BLaER1 (cell line): ENCODE data around the gene LRRFIP1.

Source experiments
- H3K27ac ChIP-seq: shearing (Covaris generic); formaldehyde crosslinking; 2 replicates; pipeline ENCODE4 v1.8.1; 2022
- H3K27me3 ChIP-seq: shearing (Covaris generic); formaldehyde crosslinking; 2 replicates; pipeline ENCODE4 v1.8.1; 2022
- H3K36me3 ChIP-seq: shearing (Covaris generic); formaldehyde crosslinking; 2 replicates; pipeline ENCODE4 v1.8.1; 2022
- H3K4me1 ChIP-seq: shearing (Covaris generic); formaldehyde crosslinking; 2 replicates; pipeline ENCODE4 v1.8.1; 2022
- H3K4me2 ChIP-seq: shearing (Covaris generic); formaldehyde crosslinking; 2 replicates; pipeline ENCODE4 v1.8.1; 2022
- H3K4me3 ChIP-seq: shearing (Covaris generic); formaldehyde crosslinking; 2 replicates; pipeline ENCODE4 v1.8.1; 2022
- H3K9ac ChIP-seq: shearing (Covaris generic); formaldehyde crosslinking; 2 replicates; pipeline ENCODE4 v1.8.1; 2022
- H3K9me3 ChIP-seq: shearing (Covaris generic); formaldehyde crosslinking; 2 replicates; pipeline ENCODE4 v1.8.1; 2022
- H4K20me1 ChIP-seq: shearing (Covaris generic); formaldehyde crosslinking; 2 replicates; pipeline ENCODE4 v1.8.1; 2022
- Cebpa-rat ChIP-seq: shearing (Covaris generic); IDR thresholded peaks from 2 replicates; pipeline ENCODE4 v1.8.1; 2022

The LRRFIP1 gene

GRCh38 chr2:237737196-237737865, 109.9 kb downstream of the LRRFIP1 start:
- TF ChIP-seq Cebpa-rat, result no peak
- Histone ChIP-seq H3K9me3 (no peaks in the 10 kb centered on the region), H3K4me1 (peaks cover 26% of the 10 kb centered on the region), H3K27me3 (no peaks in the 10 kb centered on the region), H4K20me1 (peaks cover 100% of the 10 kb centered on the region), H3K4me2 (no peak overlapping the region), H3K27ac (no peak overlapping the region), H3K4me3 (no peak overlapping the region), H3K9ac (no peak overlapping the region), H3K36me3 (peaks cover 97% of the 10 kb centered on the region)

- Histone ChIP-seq H3K9me3 (no peaks in the 10 kb centered on the region), H3K27me3 (no peaks in the 10 kb centered on the region), H3K36me3 (peaks cover 93% of the 10 kb centered on the region), H3K4me2 (no peak overlapping the region), H3K4me3 (no peak overlapping the region), H3K9ac (no peak overlapping the region), H4K20me1 (peaks cover 100% of the 10 kb centered on the region), H3K4me1 (peaks cover 29% of the 10 kb centered on the region), H3K27ac (no peak overlapping the region)
- no peak for TF ChIP-seq Cebpa-rat
Measured at GRCh38 chr2:237738255-237738654, 110.9 kb downstream of the LRRFIP1 start.

- no peak for TF ChIP-seq Cebpa-rat
- H3K9ac ChIP-seq, result no peak overlapping the region
- H4K20me1 ChIP-seq, result peaks cover 100% of the 10 kb centered on the region
- H3K4me3 ChIP-seq, result no peak overlapping the region
- H3K4me1 ChIP-seq, result peaks cover 37% of the 10 kb centered on the region
- H3K27me3 ChIP-seq, result no peaks in the 10 kb centered on the region
- peaks cover 92% of the 10 kb centered on the region for H3K36me3 ChIP-seq
- H3K9me3 ChIP-seq, result no peaks in the 10 kb centered on the region
- no peak overlapping the region for H3K4me2 ChIP-seq
- H3K27ac ChIP-seq, result no peak overlapping the region
Measured at GRCh38 chr2:237739101-237739500, 111.7 kb downstream of the LRRFIP1 start.

DNA sequence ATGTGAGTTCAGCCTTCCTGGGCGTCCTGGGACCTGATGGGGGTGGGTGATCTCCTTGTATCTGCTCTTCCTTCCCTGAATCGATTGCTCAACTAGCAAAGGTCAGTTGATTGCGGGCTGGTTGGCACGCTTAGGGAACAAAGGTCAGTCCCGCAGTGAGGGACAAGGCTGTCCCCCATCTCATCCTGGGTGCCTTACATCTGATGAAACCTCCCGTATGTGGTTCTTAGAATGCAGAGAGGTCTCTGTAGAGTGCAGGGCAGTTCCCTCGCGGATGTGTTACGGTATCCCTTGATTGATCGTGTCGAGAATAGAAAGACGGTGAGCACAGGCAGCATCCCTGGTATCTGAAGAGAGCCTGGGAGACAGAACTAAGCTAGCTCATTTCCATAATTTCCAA, 114.8 kb downstream of the LRRFIP1 start:
- TF ChIP-seq Cebpa-rat, result no peak
- Histone ChIP-seq H3K4me1 (peaks cover 45% of the 10 kb centered on the region), H3K4me2 (peak overlapping the region; percentile 14; the same call in 1 of the 2 replicates), H4K20me1 (peaks cover 100% of the 10 kb centered on the region), H3K27ac (no peak overlapping the region), H3K4me3 (no peak overlapping the region), H3K9ac (peak overlapping the region; percentile 38; the same call in 1 of the 2 replicates), H3K9me3 (peaks cover under 1% of the 10 kb centered on the region; the same call in 1 of the 2 replicates), H3K36me3 (peaks cover 85% of the 10 kb centered on the region), H3K27me3 (no peaks in the 10 kb centered on the region)

GRCh38 chr2:237742614-237743013, 115.2 kb downstream of the LRRFIP1 start:
- Histone ChIP-seq H3K4me2 (peak overlapping the region; percentile 14; the same call in 1 of the 2 replicates), H3K4me1 (peaks cover 45% of the 10 kb centered on the region), H3K27ac (peak overlapping the region; percentile 35; the same call in 1 of the 2 replicates), H3K27me3 (no peaks in the 10 kb centered on the region), H3K36me3 (peaks cover 85% of the 10 kb centered on the region), H4K20me1 (peaks cover 100% of the 10 kb centered on the region), H3K4me3 (no peak overlapping the region), H3K9me3 (peaks cover 4% of the 10 kb centered on the region), H3K9ac (peak overlapping the region; percentile 38; the same call in 1 of the 2 replicates)
- TF ChIP-seq Cebpa-rat, result no peak

DNA sequence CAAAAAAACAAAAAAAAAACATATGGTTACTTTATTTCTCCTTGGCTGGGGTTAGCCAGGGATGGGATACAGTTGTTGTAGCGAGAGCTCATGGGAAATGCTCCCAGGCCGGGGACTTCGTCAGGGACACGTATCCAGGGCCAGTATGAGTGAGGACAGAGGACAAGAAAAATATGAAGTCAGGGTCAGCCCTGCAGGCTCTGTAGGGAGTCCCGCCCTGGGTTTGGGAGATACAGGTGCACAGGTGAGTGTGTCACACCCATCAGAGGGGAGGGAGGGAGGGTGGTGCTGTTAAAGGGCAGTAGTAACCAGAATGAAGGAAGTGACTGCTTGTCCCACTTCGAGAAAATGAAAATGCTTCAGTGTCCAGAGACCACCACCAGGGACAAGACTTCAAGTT, 115.6 kb downstream of the LRRFIP1 start:
- Histone ChIP-seq H3K4me1 (peaks cover 45% of the 10 kb centered on the region), H3K4me2 (peak overlapping the region; percentile 15; the same call in 1 of the 2 replicates), H3K9me3 (peaks cover 8% of the 10 kb centered on the region), H3K9ac (no peak overlapping the region), H3K27ac (peak overlapping the region; percentile 60), H3K36me3 (peaks cover 85% of the 10 kb centered on the region), H3K4me3 (no peak overlapping the region), H3K27me3 (no peaks in the 10 kb centered on the region), H4K20me1 (peaks cover 100% of the 10 kb centered on the region)
- TF ChIP-seq Cebpa-rat, result no peak

DNA sequence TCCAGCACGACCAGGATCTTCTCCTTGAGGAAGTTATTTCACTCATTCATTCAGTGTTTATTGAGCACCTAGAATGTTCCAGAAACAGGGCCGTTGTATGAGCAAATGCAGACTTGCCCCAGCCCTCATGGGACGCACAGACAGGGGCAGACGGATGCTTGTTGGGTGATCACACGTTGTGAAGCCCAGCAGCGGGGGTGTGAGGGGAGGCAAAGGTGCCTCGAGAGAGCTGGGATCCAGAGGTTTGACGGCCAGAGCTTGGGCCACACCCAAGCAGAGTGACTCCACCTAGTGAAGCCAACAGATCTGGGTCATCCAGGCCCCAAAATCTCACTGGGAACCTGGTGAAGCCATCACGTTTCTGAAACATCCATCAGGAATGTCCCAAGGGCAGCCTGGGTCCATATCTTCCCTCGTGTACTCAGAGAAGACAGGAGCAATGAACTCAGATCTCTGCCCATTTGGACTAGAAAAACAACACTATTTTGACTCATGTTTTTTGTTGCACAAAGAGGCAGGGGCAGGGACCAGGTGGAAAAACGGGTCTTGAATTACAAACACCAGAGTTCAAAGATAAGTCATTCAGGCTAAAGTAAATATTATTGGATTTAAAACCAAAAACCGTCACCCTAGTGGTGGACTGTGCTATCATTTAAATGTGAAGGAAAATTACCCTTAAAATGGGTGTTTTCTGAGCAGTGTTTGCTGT, 116.3 kb downstream of the LRRFIP1 start:
- H3K4me2 ChIP-seq, result peak overlapping the region; percentile 15; the same call in 1 of the 2 replicates
- peaks cover 15% of the 10 kb centered on the region for H3K9me3 ChIP-seq
- peaks cover 85% of the 10 kb centered on the region for H3K36me3 ChIP-seq
- no peak overlapping the region for H3K9ac ChIP-seq
- H4K20me1 ChIP-seq, result peaks cover 100% of the 10 kb centered on the region
- no peak for TF ChIP-seq Cebpa-rat
- H3K4me3 ChIP-seq, result no peak overlapping the region
- H3K4me1 ChIP-seq, result peaks cover 45% of the 10 kb centered on the region
- H3K27ac ChIP-seq, result peak overlapping the region; percentile 60
- H3K27me3 ChIP-seq, result no peaks in the 10 kb centered on the region

DNA sequence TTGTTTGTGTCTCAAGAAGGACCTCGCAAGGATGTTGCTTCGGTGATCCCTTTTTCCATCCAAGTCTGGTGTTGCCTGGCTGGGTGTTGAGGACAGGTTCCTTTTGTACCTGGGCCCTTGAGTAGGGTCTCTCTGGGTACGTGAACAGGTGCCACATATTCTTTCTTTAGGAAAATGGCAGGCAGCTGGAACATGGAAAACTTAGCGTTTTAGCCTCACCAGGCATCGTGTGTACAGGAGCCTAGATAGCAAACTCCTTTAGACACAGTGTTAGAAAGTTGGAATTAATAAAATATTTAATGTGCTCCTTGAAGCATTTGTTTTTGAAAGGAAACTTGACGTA, 116.9 kb downstream of the LRRFIP1 start:
- Histone ChIP-seq H3K4me1 (peaks cover 45% of the 10 kb centered on the region), H3K27ac (no peak overlapping the region), H3K9me3 (peaks cover 18% of the 10 kb centered on the region), H4K20me1 (peaks cover 100% of the 10 kb centered on the region), H3K36me3 (peaks cover 85% of the 10 kb centered on the region), H3K4me2 (no peak overlapping the region; the same call in 1 of the 2 replicates), H3K27me3 (no peaks in the 10 kb centered on the region), H3K4me3 (no peak overlapping the region), H3K9ac (no peak overlapping the region)
- no peak for TF ChIP-seq Cebpa-rat

DNA sequence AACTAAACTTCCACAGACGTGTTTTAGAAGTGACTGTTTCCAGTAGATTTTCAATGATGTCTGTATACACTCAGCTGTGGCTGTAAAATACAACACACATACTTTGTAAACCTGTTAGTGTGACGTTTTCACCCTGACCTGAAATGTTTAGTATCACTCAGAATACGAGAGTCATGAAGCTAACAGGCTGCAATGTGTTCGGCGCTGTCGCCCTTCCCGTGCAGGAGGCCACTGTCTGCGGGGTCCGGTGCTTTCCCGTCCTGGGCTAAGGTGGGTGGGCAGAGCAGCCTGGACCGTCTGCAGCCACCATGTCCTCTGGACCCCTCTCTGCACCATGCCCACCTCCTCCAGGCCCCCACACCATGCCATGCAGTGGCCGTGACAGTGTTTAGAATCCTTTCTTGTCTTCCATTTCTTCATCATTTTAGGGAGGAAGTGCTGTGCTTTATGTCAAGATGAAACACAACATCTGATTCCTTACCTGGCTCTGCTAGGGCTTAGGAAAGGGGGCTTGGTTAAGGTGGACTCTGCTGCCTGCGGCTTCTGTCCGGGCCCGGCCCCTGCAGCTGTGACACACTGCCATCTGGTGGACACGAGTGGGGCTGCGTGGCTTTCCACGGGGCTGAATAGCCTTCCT, 117.3 kb downstream of the LRRFIP1 start:
- Histone ChIP-seq H3K27me3 (no peaks in the 10 kb centered on the region), H3K27ac (no peak overlapping the region; the same call in 1 of the 2 replicates), H3K36me3 (peaks cover 85% of the 10 kb centered on the region), H4K20me1 (peaks cover 100% of the 10 kb centered on the region), H3K4me2 (peak overlapping the region; percentile 20; the same call in 1 of the 2 replicates), H3K4me3 (no peak overlapping the region), H3K9me3 (peaks cover 18% of the 10 kb centered on the region), H3K4me1 (peaks cover 45% of the 10 kb centered on the region), H3K9ac (no peak overlapping the region)
- no peak for TF ChIP-seq Cebpa-rat

- H3K27ac ChIP-seq, result no peak overlapping the region
- H3K9me3 ChIP-seq, result peaks cover 18% of the 10 kb centered on the region
- H3K4me2 ChIP-seq, result no peak overlapping the region
- no peaks in the 10 kb centered on the region for H3K27me3 ChIP-seq
- H4K20me1 ChIP-seq, result peaks cover 100% of the 10 kb centered on the region
- peaks cover 85% of the 10 kb centered on the region for H3K36me3 ChIP-seq
- TF ChIP-seq Cebpa-rat, result no peak
- H3K4me3 ChIP-seq, result no peak overlapping the region
- H3K4me1 ChIP-seq, result peaks cover 45% of the 10 kb centered on the region
- H3K9ac ChIP-seq, result no peak overlapping the region
Measured at GRCh38 chr2:237745250-237745613, 117.8 kb downstream of the LRRFIP1 start.
